CD4-positive, alpha-beta T cell (primary cell): Measurements from ENCODE around the gene ATP5MG. TPM values are rescaled to one million over a fixed set of nuclear protein-coding genes. Genes with fewer than 3 reads are reported as not detected.
A peak's percentile ranks its signal among the peaks of the same experiment; 100 is the strongest.

Experiments
- ATAC-seq: fragments of 200-7000 bp; cut with Tn5 transposase; one replicate; pipeline ENCODE4 v1.10.0; 2022; ENCODE audit warnings: mild to moderate bottlenecking; ENCODE audit not compliant: poor library complexity
- CTCF ChIA-PET: fragments of 350-600 bp; sonication (Branson Sonifier 250); formaldehyde crosslinking; loops from one replicate; lab custom pipeline; 2021; ENCODE audit warnings: antibody characterized with exemption, inconsistent platforms; lab: Charles Lee
- POLR2A ChIA-PET: fragments of 350-600 bp; sonication (Branson Sonifier 250); formaldehyde crosslinking; loops from one replicate; lab custom pipeline; 2021; ENCODE audit warnings: antibody characterized with exemption, inconsistent platforms; lab: Charles Lee
- DNase-seq, 14 experiments: peaks; one replicate each; pipeline ENCODE4 v3.0.0-alpha.2; 2013 to 2020; ENCODE audit warnings: mixed read lengths in 2 of 14
- H3K27ac ChIP-seq, 2 donors: one replicate each; pipeline versions ENCODE4 v1.5.1 to v1.7.0; 2013; ENCODE audit warnings: low read length in 2 of 2, low read depth in 1 of 2, mild to moderate bottlenecking in 1 of 2
- H3K27me3 ChIP-seq, 2 experiments: 1 replicate in 1 of 2; 2 replicates in 1 of 2; pipeline versions ENCODE4 v1.6.1 to v1.7.0; 2013; ENCODE audit warnings: low read length in 2 of 2, control low read depth in 1 of 2, mild to moderate bottlenecking in 1 of 2, moderate library complexity in 1 of 2; ENCODE audit not compliant: insufficient read depth in 2 of 2, control insufficient read depth in 1 of 2
- H3K36me3 ChIP-seq: one replicate; pipeline ENCODE4 v1.6.1; 2013; ENCODE audit warnings: low read length, control low read depth; ENCODE audit not compliant: insufficient read depth
- H3K4me1 ChIP-seq: one replicate; pipeline ENCODE4 v1.6.1; 2013; ENCODE audit warnings: low read length, control low read depth; ENCODE audit not compliant: insufficient read depth
- H3K4me3 ChIP-seq: one replicate; pipeline ENCODE4 v1.5.1; 2013; ENCODE audit warnings: mild to moderate bottlenecking, low read length, moderate library complexity
- H3K9me3 ChIP-seq, 2 experiments: 1 replicate in 1 of 2; 2 replicates in 1 of 2; pipeline versions ENCODE4 v1.6.1 to v1.7.0; 2013; ENCODE audit warnings: low read length in 2 of 2, mild to moderate bottlenecking in 2 of 2, control low read depth in 1 of 2, moderate library complexity in 1 of 2; ENCODE audit not compliant: control insufficient read depth in 1 of 2, insufficient read depth in 1 of 2
- H3K27ac Mint-ChIP-seq: one replicate; pipeline ENCODE4 v1.8.0; 2020; ENCODE audit warnings: mixed read lengths
- H3K27me3 Mint-ChIP-seq: one replicate; pipeline ENCODE4 v1.8.0; 2021; ENCODE audit warnings: mixed read lengths
- H3K36me3 Mint-ChIP-seq: one replicate; pipeline ENCODE4 v1.8.0; 2021; ENCODE audit warnings: low read depth, mixed read lengths
- H3K4me1 Mint-ChIP-seq: one replicate; pipeline ENCODE4 v1.8.0; 2021; ENCODE audit warnings: low read depth, mixed read lengths
- H3K4me3 Mint-ChIP-seq: one replicate; pipeline ENCODE4 v1.8.0; 2020; ENCODE audit warnings: mild to moderate bottlenecking, mixed read lengths
- H3K9me3 Mint-ChIP-seq: one replicate; pipeline ENCODE4 v1.8.0; 2020; ENCODE audit warnings: mixed read lengths
- intact Hi-C, 2 experiments: fragments of 100-400 bp; cut with DNase I in 1 of 2; cut with micrococcal nuclease in 1 of 2; formaldehyde crosslinking; loops; one replicate each; pipeline versions ENCODE4 v1.15.1 to v1.9.0; 2023 to 2025; cut with DNase I, micrococcal nuclease
- total RNA-seq, 174 experiments: library from RNA in 2 of 174; stranded (reverse) in 2 of 174; gene quantifications; one replicate each; pipeline ENCODE4 v1.2.3 and lab custom pipeline; 2021 to 2026
- TF ChIP-seq, protein P1 (sequence below): fragments of 200-600 bp; IDR thresholded peaks from one replicate; pipeline ENCODE4 v1.8.0; 2022; ENCODE audit warnings: antibody characterized with exemption, mild to moderate bottlenecking

Gene ATP5MG
- total RNA-seq, 2 experiments from 2014 or later, result 147 to 153 TPM

DNA sequence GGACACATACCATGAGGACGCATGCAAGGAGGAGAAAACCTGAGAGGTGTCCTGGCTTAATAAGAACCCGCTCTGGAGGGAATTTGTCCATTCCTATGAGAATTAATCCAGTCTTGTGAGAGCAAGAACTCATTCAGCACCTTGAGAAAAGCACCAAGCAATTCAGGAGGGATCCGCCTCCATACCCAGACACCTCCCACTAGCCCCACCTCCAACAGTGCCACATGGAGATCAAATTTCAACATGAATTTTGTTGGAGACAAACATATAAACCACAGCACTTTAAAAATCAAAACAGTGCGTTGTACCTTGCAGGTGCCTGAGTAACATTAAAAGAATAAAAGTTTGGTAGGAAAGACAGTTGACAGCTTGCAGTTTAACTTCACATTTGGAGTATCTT, 30.6 kb upstream of the ATP5MG start:
- H3K27ac Mint-ChIP-seq, result peak overlapping the region; percentile 17
- H3K4me1 Mint-ChIP-seq, result no peaks in the 10 kb centered on the region
- intact Hi-C loops, result no loop called here
- H3K9me3 Mint-ChIP-seq, result no peaks in the 10 kb centered on the region
- Histone ChIP-seq H3K27me3 (no peaks in the 10 kb centered on the region), H3K4me1 (no peaks in the 10 kb centered on the region), H3K9me3 (no peaks in the 10 kb centered on the region), H3K36me3 (peaks cover 96% of the 10 kb centered on the region), H3K27ac (no peak overlapping the region), H3K4me3 (no peak overlapping the region)
- H3K36me3 Mint-ChIP-seq, result peaks cover 98% of the 10 kb centered on the region
- ChIA-PET POLR2A (no interaction called here), CTCF (no interaction called here)
- no peak for ATAC-seq
- no peaks in the 10 kb centered on the region for H3K27me3 Mint-ChIP-seq
- TF ChIP-seq, protein P1, sequence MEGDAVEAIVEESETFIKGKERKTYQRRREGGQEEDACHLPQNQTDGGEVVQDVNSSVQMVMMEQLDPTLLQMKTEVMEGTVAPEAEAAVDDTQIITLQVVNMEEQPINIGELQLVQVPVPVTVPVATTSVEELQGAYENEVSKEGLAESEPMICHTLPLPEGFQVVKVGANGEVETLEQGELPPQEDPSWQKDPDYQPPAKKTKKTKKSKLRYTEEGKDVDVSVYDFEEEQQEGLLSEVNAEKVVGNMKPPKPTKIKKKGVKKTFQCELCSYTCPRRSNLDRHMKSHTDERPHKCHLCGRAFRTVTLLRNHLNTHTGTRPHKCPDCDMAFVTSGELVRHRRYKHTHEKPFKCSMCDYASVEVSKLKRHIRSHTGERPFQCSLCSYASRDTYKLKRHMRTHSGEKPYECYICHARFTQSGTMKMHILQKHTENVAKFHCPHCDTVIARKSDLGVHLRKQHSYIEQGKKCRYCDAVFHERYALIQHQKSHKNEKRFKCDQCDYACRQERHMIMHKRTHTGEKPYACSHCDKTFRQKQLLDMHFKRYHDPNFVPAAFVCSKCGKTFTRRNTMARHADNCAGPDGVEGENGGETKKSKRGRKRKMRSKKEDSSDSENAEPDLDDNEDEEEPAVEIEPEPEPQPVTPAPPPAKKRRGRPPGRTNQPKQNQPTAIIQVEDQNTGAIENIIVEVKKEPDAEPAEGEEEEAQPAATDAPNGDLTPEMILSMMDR, result no peak
- DNase-seq, result no peak
- no peak overlapping the region for H3K4me3 Mint-ChIP-seq

DNA sequence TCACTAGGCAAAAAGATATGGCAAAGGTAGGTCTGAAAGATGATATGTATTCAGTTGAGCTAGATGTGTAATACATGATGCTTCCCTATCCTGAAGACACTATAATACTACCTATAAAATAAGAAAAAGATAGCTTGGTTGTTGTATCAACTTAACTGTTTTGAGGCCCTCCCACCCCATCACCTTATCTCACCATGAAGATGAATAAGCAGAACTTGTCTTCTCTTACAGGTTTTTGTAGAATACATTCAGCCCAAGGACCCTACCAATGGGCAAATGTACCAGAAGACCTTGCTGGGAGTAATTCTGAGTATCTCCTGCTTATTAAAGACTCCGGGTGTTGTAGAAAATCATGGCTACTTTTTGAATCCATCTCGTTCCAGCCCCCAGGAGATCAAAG, 28.1 kb upstream of the ATP5MG start:
- H3K27ac ChIP-seq, result no peak overlapping the region
- no peaks in the 10 kb centered on the region for H3K27me3 Mint-ChIP-seq
- no peaks in the 10 kb centered on the region for H3K9me3 ChIP-seq
- H3K36me3 ChIP-seq, result peaks cover 100% of the 10 kb centered on the region
- ATAC-seq (no peak), DNase-seq (no peak)
- H3K9me3 Mint-ChIP-seq, result no peaks in the 10 kb centered on the region
- ChIA-PET CTCF (interaction anchor here (1.4 kb wide), 1 partner anchor 29 kb away, joined by 3 read pairs; the partner anchor contains the start of gene ATP5MG), POLR2A (no interaction called here)
- peaks cover 96% of the 10 kb centered on the region for H3K36me3 Mint-ChIP-seq
- TF ChIP-seq, protein P1, result no peak
- H3K27me3 ChIP-seq, result no peaks in the 10 kb centered on the region
- H3K4me3 ChIP-seq, result no peak overlapping the region
- H3K4me1 ChIP-seq, result no peaks in the 10 kb centered on the region
- H3K4me3 Mint-ChIP-seq, result no peak overlapping the region
- H3K27ac Mint-ChIP-seq, result no peak overlapping the region
- no peaks in the 10 kb centered on the region for H3K4me1 Mint-ChIP-seq
- intact Hi-C loops, result no loop called here

DNA sequence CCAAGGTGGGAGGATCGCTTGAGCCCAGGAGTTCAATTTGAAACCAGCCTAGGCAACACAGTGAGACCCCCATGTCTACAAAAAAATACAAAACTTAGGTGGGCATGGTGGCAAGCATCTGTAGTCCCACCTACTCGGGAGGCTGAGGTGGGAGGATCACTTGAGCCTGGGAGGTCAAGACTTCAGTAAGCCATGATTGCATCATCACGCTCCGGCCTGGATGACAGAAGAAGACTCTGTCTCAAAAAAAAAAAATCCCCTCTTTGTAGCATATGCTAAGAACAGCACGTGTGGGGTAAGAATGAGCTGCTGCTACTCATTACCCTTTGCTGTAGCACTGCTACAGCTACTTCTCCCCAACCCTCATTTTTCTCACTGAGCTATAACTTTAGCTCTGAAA, 27.5 kb upstream of the ATP5MG start:
- Histone ChIP-seq H3K27ac (no peak overlapping the region), H3K4me3 (no peak overlapping the region), H3K36me3 (peaks cover 100% of the 10 kb centered on the region), H3K4me1 (no peaks in the 10 kb centered on the region), H3K9me3 (no peaks in the 10 kb centered on the region), H3K27me3 (no peaks in the 10 kb centered on the region)
- ChIA-PET CTCF (interaction anchor here (1.4 kb wide), 1 partner anchor 28 kb away, joined by 3 read pairs; the partner anchor contains the start of gene ATP5MG), POLR2A (no interaction called here)
- no peak for DNase-seq
- TF ChIP-seq, protein P1, result no peak
- Mint-ChIP-seq H3K36me3 (peaks cover 96% of the 10 kb centered on the region), H3K9me3 (no peaks in the 10 kb centered on the region), H3K4me3 (no peak overlapping the region), H3K4me1 (no peaks in the 10 kb centered on the region), H3K27ac (no peak overlapping the region), H3K27me3 (no peaks in the 10 kb centered on the region)
- no peak for ATAC-seq
- intact Hi-C loops, result no loop called here
